HepG2 (cell line): ENCODE results near the gene MYO9A. TPM values are rescaled to one million over a fixed set of nuclear protein-coding genes. Genes with fewer than 3 reads are reported as not detected.

ENCODE experiments used
- BCL3 ChIP-seq: sonication (generic); formaldehyde crosslinking; IDR thresholded peaks from 2 replicates; pipeline ENCODE4 v1.5.1; 2020; ENCODE audit warnings: mild to moderate bottlenecking, missing genetic modification reagents, moderate library complexity
- BORCS8-MEF2B ChIP-seq: sonication (generic); formaldehyde crosslinking; IDR thresholded peaks from 2 replicates; pipeline ENCODE4 v1.8.0; 2022; ENCODE audit warnings: mild to moderate bottlenecking, missing genetic modification reagents
- CBFB ChIP-seq: sonication (generic); formaldehyde crosslinking; IDR thresholded peaks from 2 replicates; pipeline ENCODE4 v1.4.0; 2020; ENCODE audit warnings: missing genetic modification reagents
- CHD4 ChIP-seq: fragments of 200-600 bp; sonication (generic); IDR thresholded peaks from 2 replicates; pipeline ENCODE4 v1.7.0; 2017; ENCODE audit warnings: mild to moderate bottlenecking, low read length, borderline replicate concordance
- DZIP1 ChIP-seq: sonication (generic); formaldehyde crosslinking; IDR thresholded peaks from 2 replicates; pipeline ENCODE4 v1.5.0; 2020; ENCODE audit warnings: mild to moderate bottlenecking, missing genetic modification reagents
- GATA4 ChIP-seq: sonication (generic); IDR thresholded peaks from 2 replicates; pipeline ENCODE4 v1.6.1; 2016; ENCODE audit warnings: antibody characterized with exemption, low read depth, borderline replicate concordance
- MTA1 ChIP-seq: sonication (generic); formaldehyde crosslinking; IDR thresholded peaks from 2 replicates; pipeline ENCODE4 v1.4.0; 2020; ENCODE audit warnings: missing genetic modification reagents, mild to moderate bottlenecking, borderline replicate concordance
- NR3C1 ChIP-seq: sonication (generic); formaldehyde crosslinking; IDR thresholded peaks from 2 replicates; pipeline ENCODE4 v1.4.0; 2020; ENCODE audit warnings: missing genetic modification reagents
- TAF1 ChIP-seq: sonication (generic); formaldehyde crosslinking; IDR thresholded peaks from 2 replicates; pipeline ENCODE4 v1.4.0; 2020; ENCODE audit warnings: missing genetic modification reagents
- TFDP2 ChIP-seq: sonication (generic); formaldehyde crosslinking; IDR thresholded peaks from 2 replicates; pipeline ENCODE4 v1.4.0; 2020; ENCODE audit warnings: missing genetic modification reagents
- ZBTB20 ChIP-seq: sonication (generic); formaldehyde crosslinking; IDR thresholded peaks from 2 replicates; pipeline ENCODE4 v1.8.1; 2023; ENCODE audit warnings: missing genetic modification reagents, low read depth, mild to moderate bottlenecking, borderline replicate concordance
- ZEB1 ChIP-seq: IDR thresholded peaks from 2 replicates; pipeline ENCODE4 v1.6.1; 2012; ENCODE audit warnings: mild to moderate bottlenecking, low read depth, inconsistent platforms; ENCODE audit not compliant: insufficient replicate concordance
- ZNF263 ChIP-seq: sonication (generic); formaldehyde crosslinking; IDR thresholded peaks from 2 replicates; pipeline ENCODE4 v1.4.0; 2020; ENCODE audit warnings: missing genetic modification reagents
- ZNF33B ChIP-seq: sonication (generic); formaldehyde crosslinking; IDR thresholded peaks from 2 replicates; pipeline ENCODE4 v1.5.1; 2020; ENCODE audit warnings: mild to moderate bottlenecking, missing genetic modification reagents
- ZNF850 ChIP-seq: sonication (generic); formaldehyde crosslinking; conservative IDR thresholded peaks from 2 replicates; pipeline ENCODE4 v1.9.0; 2021; ENCODE audit warnings: mild to moderate bottlenecking, missing genetic modification reagents
- polyA plus RNA-seq, 8 experiments: library from polyadenylated mRNA; depleted of rRNA in 3 of 8; stranded (reverse) in 7 of 8; unstranded in 1 of 8; fragments of >200 nt; fragmentation: Illumina TruSeq in 4 of 8; extraction: Trizol in 4 of 8; gene quantifications; 2 replicates each; pipeline versions ENCODE4 v1.2.1 to v1.2.3, GENCODE V29; 2011 to 2016; ENCODE audit warnings: low read depth in 4 of 8, missing spikeins in 1 of 8, mixed read lengths in 1 of 8; ENCODE audit not compliant: insufficient read depth in 1 of 8
- total RNA-seq, 5 experiments: library from RNA; depleted of rRNA; stranded (reverse); fragments of >200 nt; fragmentation: Illumina TruSeq; extraction: Trizol; gene quantifications; 2 replicates each; pipeline ENCODE4 v1.2.3, GENCODE V29; 2016; ENCODE audit warnings: low read depth in 1 of 5
- TF ChIP-seq, protein P1 (sequence below): sonication (generic); formaldehyde crosslinking; IDR thresholded peaks from 2 replicates; pipeline ENCODE4 v1.8.1; 2023; ENCODE audit warnings: mild to moderate bottlenecking, missing genetic modification reagents, borderline replicate concordance
- TF ChIP-seq, protein P2 (sequence below): sonication (generic); formaldehyde crosslinking; IDR thresholded peaks from 2 replicates; pipeline ENCODE4 v1.4.0; 2020; ENCODE audit warnings: low read depth, mild to moderate bottlenecking, missing genetic modification reagents
- TF ChIP-seq, protein P3 (sequence below): IDR thresholded peaks from 2 replicates; pipeline ENCODE4 v1.6.1; 2016

Gene MYO9A
- total and polyA plus RNA-seq, 2 of the 13 experiments (the other 11 are each of a cell fraction or from before 2014, with no cell fraction given): 4.8 to 15.3 TPM

GRCh38 chr15:72118017-72118978 is at the start of gene MYO9A, which contains the start of gene SENP8 (continued):
- TF ChIP-seq GATA4 (no peak), TAF1 (peak; percentile 70; the same call in 1 of the 2 replicates), ZNF850 (CRISPR knock-in tag) (0 out of 2 replicates have a peak, but pooled peaks have one; percentile 45), NR3C1 (CRISPR knock-in tag) (no peak), ZBTB20 (CRISPR knock-in tag) (no peak), ZNF33B (no peak), CHD4 (no peak), TFDP2 (CRISPR knock-in tag) (no peak), DZIP1 (no peak), ZNF263 (CRISPR knock-in tag) (peak; percentile 85), MTA1 (CRISPR knock-in tag) (peak; percentile 25; the same call in 1 of the 2 replicates), CBFB (CRISPR knock-in tag) (no peak), ZEB1 (no peak), BCL3 (CRISPR knock-in tag) (0 out of 2 replicates have a peak, but pooled peaks have one; percentile 63), BORCS8-MEF2B (CRISPR knock-in tag) (0 out of 2 replicates have a peak, but pooled peaks have one; percentile 13)
- TF ChIP-seq, protein P1, sequence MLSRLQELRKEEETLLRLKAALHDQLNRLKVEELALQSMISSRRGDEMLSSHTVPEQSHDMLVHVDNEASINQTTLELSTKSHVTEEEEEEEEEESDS (CRISPR knock-in tag): no peak
- TF ChIP-seq, protein P2, sequence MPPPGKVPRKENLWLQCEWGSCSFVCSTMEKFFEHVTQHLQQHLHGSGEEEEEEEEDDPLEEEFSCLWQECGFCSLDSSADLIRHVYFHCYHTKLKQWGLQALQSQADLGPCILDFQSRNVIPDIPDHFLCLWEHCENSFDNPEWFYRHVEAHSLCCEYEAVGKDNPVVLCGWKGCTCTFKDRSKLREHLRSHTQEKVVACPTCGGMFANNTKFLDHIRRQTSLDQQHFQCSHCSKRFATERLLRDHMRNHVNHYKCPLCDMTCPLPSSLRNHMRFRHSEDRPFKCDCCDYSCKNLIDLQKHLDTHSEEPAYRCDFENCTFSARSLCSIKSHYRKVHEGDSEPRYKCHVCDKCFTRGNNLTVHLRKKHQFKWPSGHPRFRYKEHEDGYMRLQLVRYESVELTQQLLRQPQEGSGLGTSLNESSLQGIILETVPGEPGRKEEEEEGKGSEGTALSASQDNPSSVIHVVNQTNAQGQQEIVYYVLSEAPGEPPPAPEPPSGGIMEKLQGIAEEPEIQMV (CRISPR knock-in tag): no peak
- TF ChIP-seq, protein P3, sequence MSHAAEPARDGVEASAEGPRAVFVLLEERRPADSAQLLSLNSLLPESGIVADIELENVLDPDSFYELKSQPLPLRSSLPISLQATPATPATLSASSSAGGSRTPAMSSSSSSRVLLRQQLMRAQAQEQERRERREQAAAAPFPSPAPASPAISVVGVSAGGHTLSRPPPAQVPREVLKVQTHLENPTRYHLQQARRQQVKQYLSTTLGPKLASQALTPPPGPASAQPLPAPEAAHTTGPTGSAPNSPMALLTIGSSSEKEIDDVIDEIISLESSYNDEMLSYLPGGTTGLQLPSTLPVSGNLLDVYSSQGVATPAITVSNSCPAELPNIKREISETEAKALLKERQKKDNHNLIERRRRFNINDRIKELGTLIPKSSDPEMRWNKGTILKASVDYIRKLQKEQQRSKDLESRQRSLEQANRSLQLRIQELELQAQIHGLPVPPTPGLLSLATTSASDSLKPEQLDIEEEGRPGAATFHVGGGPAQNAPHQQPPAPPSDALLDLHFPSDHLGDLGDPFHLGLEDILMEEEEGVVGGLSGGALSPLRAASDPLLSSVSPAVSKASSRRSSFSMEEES (CRISPR knock-in tag): peak; percentile 60
